ENCODE results near the gene BARHL1.

BARHL1 gene

DNA sequence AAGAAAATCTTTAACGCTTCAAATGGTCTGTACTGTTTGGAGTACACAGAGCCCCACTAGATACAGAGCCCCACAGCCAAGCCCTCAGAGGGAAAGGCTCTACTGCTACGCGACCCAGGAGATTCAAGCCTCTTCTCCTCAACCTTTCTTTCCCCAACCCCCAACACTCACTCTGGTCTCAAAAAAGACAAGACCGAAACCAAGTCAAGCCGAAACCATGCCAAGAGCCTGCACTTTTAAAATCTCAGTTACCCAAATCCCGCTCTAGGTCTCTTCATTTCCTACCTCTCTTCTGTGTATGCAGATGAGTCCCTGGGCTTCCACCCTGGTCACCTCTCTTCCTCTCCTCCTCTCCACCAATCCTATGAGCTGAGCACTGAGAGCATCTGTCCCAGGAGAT is 31.9 kb downstream of the BARHL1 start:
- no peak overlapping the region for H3K27ac Mint-ChIP-seq
- no peaks in the 10 kb centered on the region for H3K9me3 Mint-ChIP-seq
- H3K4me3 Mint-ChIP-seq, result no peak overlapping the region
- no peaks in the 10 kb centered on the region for H3K4me1 Mint-ChIP-seq
- no peaks in the 10 kb centered on the region for H3K27me3 Mint-ChIP-seq
- DNase-seq (no peak), ATAC-seq (no peak)

DNA sequence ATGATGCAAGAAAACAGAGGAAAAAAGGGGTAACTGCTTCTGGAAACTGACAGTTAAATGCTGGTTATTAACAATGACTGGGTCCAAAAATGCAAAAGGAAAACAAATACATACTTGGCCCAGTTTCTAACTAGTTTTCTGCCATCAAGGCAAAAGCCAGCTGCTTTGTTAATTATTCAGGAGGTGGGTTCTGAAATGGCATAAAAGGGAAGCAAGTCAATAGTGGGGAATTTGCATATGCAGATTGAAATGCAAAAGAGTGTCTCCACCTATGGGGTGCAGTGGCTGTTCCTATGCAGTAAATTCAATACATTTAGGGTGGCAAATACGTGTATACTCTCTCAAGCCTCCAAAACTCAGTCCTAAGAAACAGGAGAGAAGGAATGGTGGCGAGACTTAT is 33.4 kb downstream of the BARHL1 start:
- ATAC-seq (no peak), DNase-seq (no peak)
- Mint-ChIP-seq H3K27ac (no peak overlapping the region), H3K4me3 (no peak overlapping the region), H3K27me3 (no peaks in the 10 kb centered on the region), H3K4me1 (no peaks in the 10 kb centered on the region), H3K9me3 (no peaks in the 10 kb centered on the region)

DNA sequence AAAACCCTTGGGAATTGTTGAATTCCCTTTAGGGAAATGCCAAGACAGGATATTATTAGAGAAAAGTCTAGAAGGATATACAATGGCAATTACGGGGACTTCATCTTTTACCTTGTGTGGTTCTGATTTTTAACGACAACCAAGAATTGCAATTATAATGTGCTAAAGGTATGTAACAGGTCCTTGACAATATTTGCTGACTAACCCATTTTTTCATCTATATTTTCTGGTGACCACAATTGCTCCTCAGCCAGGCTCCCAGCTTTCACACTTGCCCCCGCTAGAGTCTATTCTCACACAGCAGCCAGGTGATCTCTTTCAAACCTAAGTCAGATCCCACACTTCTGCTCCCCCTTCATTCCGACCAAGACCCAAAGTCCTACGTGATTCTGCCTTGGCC is 34.3 kb downstream of the BARHL1 start:
- no peaks in the 10 kb centered on the region for H3K4me1 Mint-ChIP-seq
- peak overlapping the region in 1 of 2 donors; percentile 39 for H3K27ac Mint-ChIP-seq
- no peaks in the 10 kb centered on the region for H3K9me3 Mint-ChIP-seq

DNA sequence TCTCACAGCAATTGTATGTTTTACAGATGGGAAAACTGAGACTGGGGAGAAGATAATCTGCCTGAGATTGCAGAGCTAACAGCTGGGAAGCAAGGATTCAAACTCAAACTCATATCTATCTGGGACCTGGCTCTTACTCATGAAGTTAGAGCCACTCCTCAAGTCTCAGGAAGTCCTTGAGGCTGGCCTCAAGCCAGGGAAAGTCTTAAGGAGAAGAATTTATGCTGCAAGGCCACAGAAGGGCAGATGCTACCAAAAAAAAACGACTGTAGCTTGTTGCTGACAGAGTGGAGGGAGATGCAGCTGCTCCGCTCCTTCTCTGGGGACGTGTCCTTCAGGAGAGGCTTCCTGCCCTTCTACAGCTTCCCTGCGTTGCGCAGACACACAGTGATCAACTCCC is 39.8 kb downstream of the BARHL1 start:
- H3K4me3 Mint-ChIP-seq, result no peak overlapping the region
- H3K27me3 Mint-ChIP-seq, result no peaks in the 10 kb centered on the region
- H3K4me1 Mint-ChIP-seq, result no peaks in the 10 kb centered on the region
- H3K9me3 Mint-ChIP-seq, result no peaks in the 10 kb centered on the region
- H3K27ac Mint-ChIP-seq, result no peak overlapping the region
- ATAC-seq, result no peak
- no peak for DNase-seq

More for the DNA sequence above, 34.3 kb downstream of the BARHL1 start:
- ATAC-seq (no peak), DNase-seq (no peak)
- H3K27me3 Mint-ChIP-seq, result no peaks in the 10 kb centered on the region
- no peak overlapping the region for H3K4me3 Mint-ChIP-seq

DNA sequence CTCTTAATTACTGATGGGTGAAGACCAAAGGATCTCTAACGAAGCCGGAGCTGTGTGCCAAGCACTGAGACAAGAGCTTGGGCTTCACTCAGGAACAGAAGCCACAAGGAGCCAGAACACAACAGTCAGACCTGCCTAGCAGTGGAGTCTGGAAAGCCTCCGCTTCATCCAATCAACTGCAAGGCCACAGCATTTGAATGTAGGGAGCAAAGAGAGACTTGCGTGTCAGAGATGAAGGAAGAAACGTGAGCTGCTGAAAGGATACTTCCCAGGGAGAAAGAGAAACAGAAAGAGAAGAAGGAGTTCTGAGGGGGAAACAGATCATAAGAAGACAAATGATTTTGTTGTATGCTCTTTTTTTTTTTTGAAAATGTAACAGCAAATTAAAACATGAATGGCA is 43.9 kb downstream of the BARHL1 start:
- H3K27ac Mint-ChIP-seq, result no peak overlapping the region

DNA sequence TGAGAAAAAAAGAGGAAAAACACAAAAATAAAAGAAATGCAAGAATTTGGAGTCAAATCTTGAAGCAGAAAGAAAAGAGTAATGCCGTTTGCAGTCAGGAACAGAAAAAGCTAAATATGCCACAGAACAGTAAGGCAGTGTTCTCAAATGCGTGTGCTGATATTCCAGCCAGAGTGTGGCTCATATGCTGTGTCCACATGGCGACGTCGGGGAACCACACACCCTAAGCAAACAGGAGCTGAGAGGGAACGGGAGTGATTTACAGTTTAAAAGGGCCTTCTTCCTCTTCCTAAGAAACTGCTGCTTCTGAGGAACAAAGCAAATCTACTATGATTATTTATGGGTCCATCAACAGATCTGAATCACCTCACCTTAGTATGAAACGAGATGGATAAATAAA is 44.7 kb downstream of the BARHL1 start:
- DNase-seq, result no peak

More for the DNA sequence above, 43.9 kb downstream of the BARHL1 start:
- H3K4me1 Mint-ChIP-seq, result no peaks in the 10 kb centered on the region
- ATAC-seq (no peak), DNase-seq (no peak)
- no peaks in the 10 kb centered on the region for H3K27me3 Mint-ChIP-seq
- H3K9me3 Mint-ChIP-seq, result no peaks in the 10 kb centered on the region
- no peak overlapping the region for H3K4me3 Mint-ChIP-seq

DNA sequence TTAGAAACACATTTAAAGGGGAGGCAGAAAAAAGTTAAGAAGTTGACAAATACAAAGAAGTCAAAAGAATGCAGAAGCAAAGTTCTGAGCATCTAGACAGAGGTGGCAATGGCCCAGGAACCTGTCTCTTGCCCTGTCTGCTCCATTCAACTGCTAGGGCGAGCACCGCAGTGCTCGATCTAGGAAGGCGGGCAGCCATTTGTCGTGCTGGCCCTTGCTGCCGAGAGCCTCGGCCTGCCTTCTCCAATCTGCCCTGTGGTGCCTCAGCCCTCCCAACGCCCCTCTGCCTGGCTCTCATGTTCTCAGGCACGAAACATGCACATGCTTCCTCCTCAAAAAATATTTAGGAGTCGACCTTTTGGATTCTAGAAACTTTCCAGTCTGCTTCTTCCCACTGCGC is 45.2 kb downstream of the BARHL1 start:
- Mint-ChIP-seq H3K9me3 (no peaks in the 10 kb centered on the region), H3K27me3 (no peaks in the 10 kb centered on the region), H3K4me3 (no peak overlapping the region), H3K27ac (no peak overlapping the region), H3K4me1 (no peaks in the 10 kb centered on the region)
- no peak for DNase-seq
- no peak for ATAC-seq

More for the DNA sequence above, 44.7 kb downstream of the BARHL1 start:
- no peak for ATAC-seq
- H3K27ac Mint-ChIP-seq, result no peak overlapping the region
- H3K27me3 Mint-ChIP-seq, result no peaks in the 10 kb centered on the region
- no peaks in the 10 kb centered on the region for H3K4me1 Mint-ChIP-seq
- no peaks in the 10 kb centered on the region for H3K9me3 Mint-ChIP-seq
- H3K4me3 Mint-ChIP-seq, result no peak overlapping the region

DNA sequence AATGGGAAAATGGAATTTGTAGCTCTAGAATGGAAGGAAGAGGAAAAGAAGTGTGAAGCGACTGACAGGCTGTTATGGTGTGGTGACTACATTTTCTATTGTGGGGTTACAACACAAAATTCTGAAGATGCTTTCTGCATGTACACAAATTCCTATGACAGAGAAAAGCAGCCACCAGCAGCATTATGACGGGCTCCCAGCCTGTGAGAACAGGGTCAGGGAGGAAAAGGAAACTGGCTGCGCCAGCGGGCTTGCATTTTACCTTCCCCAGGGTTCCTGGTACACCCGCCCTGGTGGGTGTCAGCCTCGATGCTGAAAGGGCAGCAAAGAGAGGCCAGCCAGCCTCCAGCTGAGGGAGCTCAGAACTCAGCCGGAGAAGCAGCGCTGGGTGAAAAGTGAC is 46.3 kb downstream of the BARHL1 start:
- no peaks in the 10 kb centered on the region for H3K9me3 Mint-ChIP-seq
- ATAC-seq (no peak), DNase-seq (no peak)
- no peak overlapping the region for H3K4me3 Mint-ChIP-seq
- H3K27ac Mint-ChIP-seq, result peak overlapping the region in 1 of 2 donors; percentile 40
- H3K4me1 Mint-ChIP-seq, result no peaks in the 10 kb centered on the region
- no peaks in the 10 kb centered on the region for H3K27me3 Mint-ChIP-seq

DNA sequence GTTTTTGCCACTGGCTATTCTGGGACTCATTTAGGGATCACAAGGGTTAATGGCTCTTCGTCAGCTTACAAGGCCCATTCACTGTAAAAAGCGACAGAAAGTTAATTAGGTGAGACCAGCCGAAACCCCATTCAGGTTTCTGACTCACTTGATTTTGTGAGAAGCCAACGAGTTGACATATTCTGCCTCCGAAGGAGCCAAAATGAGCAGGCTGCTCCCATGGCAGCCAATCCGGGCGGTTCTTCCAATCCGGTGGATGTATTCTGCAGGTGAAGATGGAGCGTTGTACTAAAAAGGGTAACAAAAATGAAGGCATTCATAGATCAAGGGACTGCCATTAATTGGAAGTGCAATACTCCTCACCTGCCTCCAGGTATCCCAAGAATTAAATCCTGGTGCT is 47.7 kb downstream of the BARHL1 start:
- no peak overlapping the region for H3K4me3 Mint-ChIP-seq
- no peak for DNase-seq
- ATAC-seq, result no peak
- no peak overlapping the region for H3K27ac Mint-ChIP-seq
- H3K9me3 Mint-ChIP-seq, result no peaks in the 10 kb centered on the region
- no peaks in the 10 kb centered on the region for H3K27me3 Mint-ChIP-seq
- no peaks in the 10 kb centered on the region for H3K4me1 Mint-ChIP-seq

DNA sequence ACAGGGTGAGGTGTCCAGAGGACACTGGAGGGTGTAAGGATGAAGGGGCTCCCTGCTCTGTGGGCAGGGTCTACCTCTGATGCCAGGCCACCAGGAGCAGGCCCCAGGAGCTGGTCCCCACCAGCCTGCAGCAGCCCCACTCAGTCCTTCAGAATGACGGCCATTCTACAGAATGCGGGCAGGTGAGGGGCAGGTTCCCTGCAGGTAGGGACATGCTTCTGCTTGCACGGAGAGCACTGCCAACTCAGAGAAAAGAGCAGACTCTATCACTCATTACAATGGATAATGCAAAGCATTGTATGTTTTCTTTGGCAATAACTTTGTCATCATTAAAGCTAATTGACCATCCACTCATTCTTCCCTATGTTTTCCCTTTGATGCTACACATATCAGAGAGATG is 48.4 kb downstream of the BARHL1 start:
- Mint-ChIP-seq H3K27me3 (no peaks in the 10 kb centered on the region), H3K9me3 (no peaks in the 10 kb centered on the region), H3K4me3 (no peak overlapping the region), H3K27ac (no peak overlapping the region), H3K4me1 (no peaks in the 10 kb centered on the region)
- no peak for DNase-seq
- no peak for ATAC-seq

DNA sequence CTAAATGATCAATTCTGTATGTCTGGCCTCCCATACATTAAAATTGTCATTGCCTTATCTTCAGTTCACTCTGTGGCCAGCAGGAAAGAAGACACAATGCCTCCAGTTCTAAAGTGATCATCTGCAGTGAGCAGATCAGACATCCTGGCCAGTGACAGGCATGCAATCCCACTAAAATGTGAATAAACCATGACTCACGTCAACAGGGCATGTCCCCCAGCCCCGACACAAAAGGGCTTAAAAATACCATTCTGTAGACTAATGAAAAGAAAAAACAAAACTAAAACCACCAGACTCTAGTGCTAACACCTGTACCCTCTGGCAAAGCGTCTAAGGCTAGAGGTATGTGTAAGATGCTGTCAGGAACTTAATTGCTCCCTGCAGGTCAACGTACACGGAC is 48.9 kb downstream of the BARHL1 start:
- no peaks in the 10 kb centered on the region for H3K27me3 Mint-ChIP-seq
- DNase-seq (no peak), ATAC-seq (no peak)
- no peaks in the 10 kb centered on the region for H3K9me3 Mint-ChIP-seq
- H3K4me3 Mint-ChIP-seq, result no peak overlapping the region
- no peaks in the 10 kb centered on the region for H3K4me1 Mint-ChIP-seq
- no peak overlapping the region for H3K27ac Mint-ChIP-seq

DNA sequence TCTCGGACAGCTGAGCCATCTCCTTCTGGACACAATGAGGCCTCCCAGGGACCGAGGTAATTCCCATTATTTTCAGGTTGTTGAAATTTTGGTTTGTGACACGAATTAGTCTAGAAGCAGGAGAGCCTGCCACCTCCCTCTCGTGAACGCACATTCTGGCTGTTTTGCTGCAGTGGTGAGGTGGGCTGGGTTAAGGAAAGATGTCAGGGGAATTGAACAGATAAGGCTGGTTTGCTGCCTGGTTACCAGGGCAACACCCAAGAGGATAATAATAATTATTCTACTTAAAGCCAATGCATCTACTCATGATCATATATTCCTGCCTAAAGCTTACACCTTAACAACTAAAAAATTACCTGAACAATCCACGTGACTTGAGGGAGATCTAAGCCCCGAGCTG is 49.3 kb downstream of the BARHL1 start:
- no peak overlapping the region for H3K4me3 Mint-ChIP-seq
- H3K27ac Mint-ChIP-seq, result no peak overlapping the region

DNA sequence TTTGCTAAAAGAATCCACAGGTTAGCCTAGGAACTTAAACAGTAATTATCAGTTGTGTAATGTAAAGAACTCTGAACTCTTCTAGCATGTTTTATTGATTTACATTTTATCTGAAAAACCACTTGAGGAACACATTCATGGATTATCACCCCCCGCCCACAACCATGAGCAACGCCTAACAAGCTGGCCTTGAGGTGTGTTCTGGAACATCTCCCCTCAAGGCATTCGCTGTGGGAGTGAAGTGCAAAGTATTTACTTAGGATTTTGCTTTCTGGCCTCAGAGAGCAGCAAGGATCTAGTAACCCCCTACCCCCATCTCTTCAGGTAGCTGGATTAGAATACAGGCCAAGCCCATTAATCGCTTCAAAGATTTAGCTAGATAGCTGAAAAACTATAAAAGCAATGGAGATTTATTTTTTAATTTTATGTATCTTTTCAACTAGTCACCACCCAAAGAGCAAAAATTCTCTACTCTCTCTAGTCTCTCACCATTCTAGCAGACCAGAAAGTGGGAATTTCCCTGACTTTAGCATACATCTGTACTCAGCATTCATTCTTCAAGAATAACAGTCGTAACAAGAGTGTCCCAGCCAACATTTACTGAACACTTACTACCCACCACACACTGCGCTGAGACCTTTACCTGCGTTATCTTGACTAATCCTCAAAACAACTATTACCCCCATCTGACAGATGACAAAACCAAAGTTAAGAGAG is 50.2 kb downstream of the BARHL1 start:
- Mint-ChIP-seq H3K27ac (no peak overlapping the region), H3K4me1 (no peaks in the 10 kb centered on the region), H3K4me3 (no peak overlapping the region), H3K9me3 (no peaks in the 10 kb centered on the region), H3K27me3 (no peaks in the 10 kb centered on the region)
- no peak for DNase-seq
- ATAC-seq, result no peak

More for the DNA sequence above, 49.3 kb downstream of the BARHL1 start:
- no peaks in the 10 kb centered on the region for H3K9me3 Mint-ChIP-seq
- H3K4me1 Mint-ChIP-seq, result no peaks in the 10 kb centered on the region
- no peaks in the 10 kb centered on the region for H3K27me3 Mint-ChIP-seq
- DNase-seq (no peak), ATAC-seq (no peak)

DNA sequence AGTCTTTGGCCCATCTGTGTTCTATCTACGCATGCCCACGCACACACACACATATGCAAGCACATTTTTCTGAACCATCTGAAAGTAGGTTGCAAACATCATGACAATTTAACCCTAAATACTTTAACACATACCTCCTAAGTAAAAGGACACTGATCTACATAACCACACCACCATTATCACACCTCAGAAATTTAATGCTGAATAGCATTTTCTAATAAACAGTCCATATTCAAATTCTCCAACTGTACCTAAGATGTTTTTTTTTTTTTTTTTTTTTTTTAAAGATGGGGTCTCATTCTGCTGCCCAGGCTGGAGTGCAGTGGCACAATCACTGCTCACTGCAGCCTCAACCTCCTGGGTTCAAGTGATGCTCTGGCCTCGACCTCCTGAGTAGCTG is 51.9 kb downstream of the BARHL1 start:
- Mint-ChIP-seq H3K4me3 (no peak overlapping the region), H3K4me1 (no peaks in the 10 kb centered on the region), H3K27me3 (no peaks in the 10 kb centered on the region), H3K9me3 (no peaks in the 10 kb centered on the region), H3K27ac (no peak overlapping the region)
- DNase-seq (no peak), ATAC-seq (no peak)

DNA sequence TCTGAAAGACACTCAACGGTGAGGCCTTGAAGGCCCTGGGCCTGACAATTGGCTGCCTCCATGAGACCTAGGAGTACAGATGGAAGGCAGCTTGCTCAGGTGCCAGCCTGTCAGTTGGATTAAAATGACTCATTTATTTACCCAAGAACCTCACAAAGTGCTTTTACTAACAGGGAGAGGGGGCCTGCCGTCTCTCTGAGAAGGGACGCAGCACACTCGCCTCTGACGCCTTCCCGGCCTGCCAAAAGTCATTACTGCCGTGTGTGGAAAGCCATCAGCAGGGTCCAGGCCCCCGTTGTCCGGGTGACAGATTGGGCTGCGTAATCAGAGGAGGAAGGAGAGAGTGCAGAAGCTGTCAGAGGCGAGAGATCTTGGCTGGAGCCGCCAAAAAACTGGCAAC is 54.9 kb downstream of the BARHL1 start:
- Mint-ChIP-seq H3K4me3 (no peak overlapping the region), H3K9me3 (no peaks in the 10 kb centered on the region), H3K27ac (no peak overlapping the region), H3K4me1 (no peaks in the 10 kb centered on the region), H3K27me3 (no peaks in the 10 kb centered on the region)
- DNase-seq (no peak), ATAC-seq (no peak)

DNA sequence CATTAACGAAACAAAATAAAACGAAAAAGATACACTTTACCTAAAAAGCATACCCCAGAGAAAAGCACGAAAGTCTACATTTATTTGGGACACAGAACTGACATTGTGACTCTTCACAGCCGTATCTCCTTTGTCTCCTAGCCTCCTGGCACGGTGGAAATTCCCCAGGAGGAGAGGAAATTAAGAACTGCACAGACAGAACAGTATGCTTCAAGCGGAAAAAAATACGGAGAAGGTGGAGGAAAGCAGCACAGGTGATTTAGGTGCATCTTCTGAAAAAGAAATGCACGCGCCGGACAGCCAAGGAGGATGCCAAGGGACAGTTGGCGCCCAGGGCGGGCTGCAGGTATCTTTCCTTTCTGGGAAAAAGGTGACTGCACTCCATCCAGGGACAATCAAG is 55.4 kb downstream of the BARHL1 start:
- Mint-ChIP-seq H3K27ac (no peak overlapping the region), H3K4me3 (no peak overlapping the region), H3K4me1 (no peaks in the 10 kb centered on the region), H3K27me3 (no peaks in the 10 kb centered on the region), H3K9me3 (no peaks in the 10 kb centered on the region)
- ATAC-seq, result no peak
- DNase-seq, result no peak

DNA sequence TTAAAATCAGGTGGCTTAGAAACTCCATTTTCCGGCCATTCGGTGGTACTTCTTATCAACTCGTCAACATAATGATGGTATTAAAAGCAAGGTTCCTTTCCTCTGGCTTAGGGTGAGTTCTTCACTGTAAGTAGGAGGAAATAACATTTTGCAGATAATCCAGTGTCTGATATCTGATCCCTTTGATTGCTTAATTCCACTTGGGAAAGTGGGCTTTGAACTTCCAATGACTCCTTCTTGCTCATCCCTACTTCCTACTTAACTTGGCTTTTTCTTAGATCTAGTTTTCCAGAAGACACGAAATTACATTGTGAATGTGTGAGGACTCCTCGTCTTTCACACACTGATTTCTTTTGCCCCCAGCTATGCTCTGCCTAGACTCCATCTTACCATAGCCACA is 55.8 kb downstream of the BARHL1 start:
- H3K4me3 Mint-ChIP-seq, result no peak overlapping the region
- H3K27ac Mint-ChIP-seq, result no peak overlapping the region
- ATAC-seq (no peak), DNase-seq (no peak)
- H3K27me3 Mint-ChIP-seq, result no peaks in the 10 kb centered on the region
- H3K9me3 Mint-ChIP-seq, result no peaks in the 10 kb centered on the region
- no peaks in the 10 kb centered on the region for H3K4me1 Mint-ChIP-seq
